Stimulated activated CD8-positive, alpha-beta memory T cell treated with anti-CD3 and anti-CD28 coated beads, Interleukin-4, amount 100 ng/mL, for 24 hours (primary cell): Measurements from ENCODE around the gene GRM7.

Experiments used
- DNase-seq: peaks from one replicate; pipeline ENCODE4 v3.0.0-alpha.2; 2020; ENCODE audit warnings: low read depth

GRM7 gene

GRCh38 chr3:6971933-6972332 is 111.0 kb downstream of the GRM7 start:
- DNase-seq: no peak

- DNase-seq: no peak
These were observed 124.9 kb downstream of the GRM7 start for GRCh38 chr3:6985848-6986247.

- no peak for DNase-seq
These were observed 128.8 kb downstream of the GRM7 start for GRCh38 chr3:6989608-6990291.

GRCh38 chr3:6994081-6994668 is 133.3 kb downstream of the GRM7 start:
- DNase-seq: no peak

GRCh38 chr3:7000501-7000900 is 139.6 kb downstream of the GRM7 start:
- no peak for DNase-seq

GRCh38 chr3:7001370-7001769 is 140.5 kb downstream of the GRM7 start:
- no peak for DNase-seq

- no peak for DNase-seq
These were observed 154.9 kb downstream of the GRM7 start for GRCh38 chr3:7015683-7016440.

GRCh38 chr3:7025581-7026300 is 164.8 kb downstream of the GRM7 start:
- DNase-seq: no peak

- DNase-seq: no peak
These were observed 168.6 kb downstream of the GRM7 start for GRCh38 chr3:7029562-7029961.

GRCh38 chr3:7038394-7038793 is 177.5 kb downstream of the GRM7 start:
- DNase-seq: no peak

GRCh38 chr3:7062714-7063113 is 201.8 kb downstream of the GRM7 start:
- DNase-seq: no peak

- no peak for DNase-seq
These were observed 209.5 kb downstream of the GRM7 start for GRCh38 chr3:7070461-7070860.

- no peak for DNase-seq
These were observed 213.3 kb downstream of the GRM7 start for GRCh38 chr3:7074217-7074616.

- no peak for DNase-seq
These were observed 214.2 kb downstream of the GRM7 start for GRCh38 chr3:7075117-7075516.

GRCh38 chr3:7075901-7076300 is 215.0 kb downstream of the GRM7 start:
- DNase-seq: no peak

- DNase-seq: no peak
These were observed 221.3 kb downstream of the GRM7 start for GRCh38 chr3:7082244-7082643.

GRCh38 chr3:7086417-7086816 is 225.5 kb downstream of the GRM7 start:
- DNase-seq: no peak

GRCh38 chr3:7095116-7095515 is 234.2 kb downstream of the GRM7 start:
- no peak for DNase-seq

- no peak for DNase-seq
These were observed 239.2 kb downstream of the GRM7 start for GRCh38 chr3:7100136-7100535.

- no peak for DNase-seq
These were observed 245.7 kb downstream of the GRM7 start for GRCh38 chr3:7106635-7107034.

- DNase-seq: no peak
These were observed 251.7 kb downstream of the GRM7 start for GRCh38 chr3:7112523-7113056.

GRCh38 chr3:7144697-7145308 is 283.9 kb downstream of the GRM7 start:
- no peak for DNase-seq
